GM23248 (cell line): ENCODE data around the gene ANXA7. TPM values are rescaled to one million over a fixed set of nuclear protein-coding genes. Genes with fewer than 3 reads are reported as not detected.

Source experiments
- DNase-seq: peaks from one replicate; pipeline ENCODE4 v3.0.0-alpha.2; 2015
- H2AFZ ChIP-seq: fragments of 200-600 bp; sonication (generic); 2 replicates; pipeline ENCODE4 v1.6.1; 2016; ENCODE audit warnings: antibody characterized with exemption
- H3F3A ChIP-seq: fragments of 200-600 bp; sonication (generic); 2 replicates; pipeline ENCODE4 v1.6.1; 2016; ENCODE audit warnings: mild to moderate bottlenecking, antibody characterized with exemption, mixed run types; ENCODE audit not compliant: insufficient read depth
- H3K27ac ChIP-seq: fragments of 200-600 bp; sonication (generic); 2 replicates; pipeline ENCODE4 v1.5.1; 2016; ENCODE audit warnings: mild to moderate bottlenecking
- H3K27me3 ChIP-seq: fragments of 200-600 bp; sonication (generic); replicated peaks from 2 replicates; pipeline ENCODE4 v1.6.1; 2016; ENCODE audit warnings: mild to moderate bottlenecking; ENCODE audit not compliant: insufficient read depth
- H3K36me3 ChIP-seq: fragments of 200-600 bp; sonication (generic); 2 replicates; pipeline ENCODE4 v1.6.1; 2016; ENCODE audit warnings: low read depth, mild to moderate bottlenecking
- H3K4me1 ChIP-seq: fragments of 200-600 bp; sonication (generic); 2 replicates; pipeline ENCODE4 v1.6.1; 2016; ENCODE audit warnings: mild to moderate bottlenecking; ENCODE audit not compliant: insufficient read depth
- H3K4me2 ChIP-seq: fragments of 200-600 bp; sonication (generic); one replicate; pipeline ENCODE4 v1.6.1; 2016; ENCODE audit warnings: mild to moderate bottlenecking; ENCODE audit not compliant: unreplicated experiment
- H3K4me3 ChIP-seq: fragments of 200-600 bp; sonication (generic); 2 replicates; pipeline ENCODE4 v1.5.1; 2016; ENCODE audit warnings: mild to moderate bottlenecking
- H3K79me2 ChIP-seq: fragments of 200-600 bp; sonication (generic); 2 replicates; pipeline ENCODE4 v1.6.1; 2016; ENCODE audit warnings: mild to moderate bottlenecking; ENCODE audit not compliant: insufficient read depth
- H3K9ac ChIP-seq: fragments of 200-600 bp; sonication (generic); 2 replicates; pipeline ENCODE4 v1.6.1; 2016; ENCODE audit warnings: mild to moderate bottlenecking
- H3K9me2 ChIP-seq: fragments of 200-600 bp; sonication (generic); 2 replicates; pipeline ENCODE4 v1.6.1; 2016; ENCODE audit warnings: mixed run types, mild to moderate bottlenecking, moderate library complexity; ENCODE audit not compliant: insufficient read depth
- H3K9me3 ChIP-seq: fragments of 200-600 bp; sonication (generic); one replicate; pipeline ENCODE4 v1.6.1; 2017; ENCODE audit warnings: low read depth
- H4K20me1 ChIP-seq: fragments of 200-600 bp; sonication (generic); 2 replicates; pipeline ENCODE4 v1.6.0; 2016; ENCODE audit not compliant: insufficient read depth
- EZH2 ChIP-seq: fragments of 200-600 bp; sonication (generic); IDR thresholded peaks from 2 replicates; pipeline ENCODE4 v1.6.1; 2018; ENCODE audit warnings: antibody characterized with exemption, mild to moderate bottlenecking; ENCODE audit not compliant: insufficient read depth, poor library complexity, severe bottlenecking
- EZH2phosphoT487 ChIP-seq: fragments of 200-600 bp; sonication (generic); IDR thresholded peaks from 2 replicates; pipeline ENCODE4 v1.6.1; 2018; ENCODE audit warnings: antibody characterized with exemption, moderate library complexity, mild to moderate bottlenecking, low read depth; ENCODE audit not compliant: insufficient read depth
- WGBS, 2 experiments: methylation state at CpG; one replicate each; pipeline ENCODE4 v1.1.6; 2015 to 2017; ENCODE audit warnings: low lambda C conversion rate in 2 of 2, low coverage in 1 of 2; ENCODE audit errors: missing lambda C conversion rate in 2 of 2; 5-methylcytosine and 5-hydroxymethylcytosine counted together
- in situ Hi-C: fragments of 300-500 bp; cut with MboI; formaldehyde crosslinking; loops from 2 replicates; pipeline ENCODE4 v1.15.0; 2020
- polyA plus RNA-seq: library from polyadenylated mRNA; unstranded; fragments of >200 nt; fragmentation: Nextera tagmentation; extraction: Ambion mirVana; gene quantifications from 2 replicates; pipeline ENCODE4 v1.2.1, GENCODE V29; 2016
- total RNA-seq: library from RNA; depleted of rRNA; stranded (reverse); fragments of >200 nt; shearing (Covaris generic); gene quantifications from 2 replicates; pipeline ENCODE4 v1.2.3, GENCODE V29; 2014

The ANXA7 gene
- total and polyA plus RNA-seq, 2 experiments from 2014 or later: 152 to 167 TPM

DNA sequence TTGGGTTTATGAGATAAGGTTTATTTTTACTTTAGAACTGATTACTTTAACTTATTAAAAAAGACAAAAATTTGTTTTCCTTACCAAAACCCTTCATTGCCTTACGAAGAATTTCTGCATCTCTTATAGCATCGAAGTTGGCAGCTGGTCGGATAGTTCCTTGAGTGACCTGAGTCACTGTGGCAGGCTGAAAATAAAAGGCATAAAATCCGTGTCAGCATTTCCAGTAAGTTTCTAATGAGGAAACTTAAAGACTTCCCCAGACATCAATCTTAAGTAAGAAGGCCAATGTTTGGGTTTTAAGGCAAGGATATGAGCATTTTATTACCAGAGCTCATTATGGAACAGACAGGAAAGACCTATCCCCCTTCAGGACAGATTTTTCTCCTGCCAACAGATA, 25.6 kb downstream of the ANXA7 start:
- H3F3A ChIP-seq: no peaks in the 10 kb centered on the region
- no peak overlapping the region for H2AFZ ChIP-seq
- no peak overlapping the region for H3K9ac ChIP-seq
- H3K27ac ChIP-seq: no peak overlapping the region
- H4K20me1 ChIP-seq: no peaks in the 10 kb centered on the region; the same call in 1 of the 2 replicates
- no peak for DNase-seq
- H3K9me2 ChIP-seq: no peaks in the 10 kb centered on the region
- TF ChIP-seq EZH2 (no peak), EZH2phosphoT487 (no peak)
- H3K36me3 ChIP-seq: peaks cover 63% of the 10 kb centered on the region
- H3K27me3 ChIP-seq: no peaks in the 10 kb centered on the region
- no peaks in the 10 kb centered on the region for H3K4me1 ChIP-seq
- no peaks in the 10 kb centered on the region for H3K9me3 ChIP-seq
- in situ Hi-C loops: no loop called here
- H3K4me3 ChIP-seq: no peak overlapping the region
- 87 to 92% methylated on average over 4 of the region's 4 CpGs for WGBS, 2 experiments
- peaks cover 50% of the 10 kb centered on the region for H3K79me2 ChIP-seq
- H3K4me2 ChIP-seq: no peak overlapping the region

DNA sequence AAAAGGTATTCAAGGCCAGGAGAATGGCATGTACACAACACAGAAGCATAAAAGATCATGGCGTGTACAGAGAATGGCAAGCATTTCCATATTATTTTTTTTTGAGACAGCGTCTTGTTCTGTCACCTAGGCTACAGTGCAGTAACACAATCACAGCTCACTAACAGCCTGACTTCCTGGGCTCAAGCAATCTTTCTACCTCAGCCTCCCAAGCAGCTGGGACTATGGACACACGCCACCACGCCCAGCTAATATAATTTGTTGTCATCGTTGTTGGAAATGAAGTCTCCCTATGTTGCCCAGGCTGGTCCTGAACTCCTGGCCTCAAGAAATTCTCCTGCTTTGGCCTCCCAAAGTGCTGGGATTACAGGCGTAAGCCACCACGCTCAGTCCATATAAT, 27.3 kb downstream of the ANXA7 start:
- Histone ChIP-seq H3K27me3 (no peaks in the 10 kb centered on the region), H3K4me3 (no peak overlapping the region), H4K20me1 (no peaks in the 10 kb centered on the region; the same call in 1 of the 2 replicates), H3F3A (no peaks in the 10 kb centered on the region), H2AFZ (no peak overlapping the region), H3K36me3 (peaks cover 74% of the 10 kb centered on the region), H3K9me2 (no peaks in the 10 kb centered on the region), H3K79me2 (peaks cover 38% of the 10 kb centered on the region), H3K4me2 (no peak overlapping the region), H3K9ac (no peak overlapping the region), H3K27ac (no peak overlapping the region), H3K4me1 (no peaks in the 10 kb centered on the region), H3K9me3 (no peaks in the 10 kb centered on the region)
- WGBS, 2 experiments: 97 to 98% methylated on average over 7 of the region's 7 CpGs
- TF ChIP-seq EZH2phosphoT487 (no peak), EZH2 (no peak)
- DNase-seq: no peak
- in situ Hi-C loops: no loop called here

DNA sequence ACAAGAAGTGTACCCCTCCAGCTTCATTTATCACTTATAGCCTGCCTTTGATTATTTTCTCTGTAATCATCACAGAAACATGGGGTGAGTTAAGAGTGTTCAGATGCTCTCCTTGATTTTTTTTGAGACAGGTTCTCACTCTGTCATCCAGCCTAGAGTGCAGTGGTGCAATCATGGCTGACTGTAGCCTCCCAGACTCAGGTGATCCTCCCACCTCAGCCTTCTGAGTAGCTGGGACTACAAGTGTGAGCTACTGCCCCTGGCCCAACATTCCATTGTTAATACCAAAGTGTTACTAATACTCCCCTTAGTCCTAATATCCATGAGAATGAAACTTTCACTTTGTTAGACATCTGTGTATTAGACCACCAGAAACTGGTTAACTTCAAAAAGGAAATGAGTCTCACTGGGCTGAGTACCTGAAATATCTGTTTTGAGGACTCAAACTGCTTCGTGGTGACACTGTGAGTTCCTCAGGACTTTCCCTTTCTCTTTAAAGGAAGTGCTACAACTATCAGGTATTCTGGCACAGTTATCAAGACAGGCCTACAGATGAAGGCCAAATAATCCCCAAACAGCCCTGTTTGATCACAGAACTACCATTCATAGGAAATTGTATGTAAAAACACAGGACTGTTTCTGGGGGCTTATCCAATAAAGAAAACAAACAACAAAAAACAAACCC, 34.7 kb downstream of the ANXA7 start:
- Histone ChIP-seq H2AFZ (no peak overlapping the region), H3K9ac (no peak overlapping the region), H3K79me2 (peaks cover 3% of the 10 kb centered on the region), H3K4me2 (no peak overlapping the region), H3F3A (0 out of 2 replicates have a peak, but pooled peaks cover 9% of the 10 kb centered on the region), H4K20me1 (no peaks in the 10 kb centered on the region), H3K4me3 (no peak overlapping the region), H3K27ac (no peak overlapping the region), H3K27me3 (no peaks in the 10 kb centered on the region), H3K9me3 (no peaks in the 10 kb centered on the region), H3K4me1 (no peaks in the 10 kb centered on the region), H3K9me2 (no peaks in the 10 kb centered on the region), H3K36me3 (peaks cover 81% of the 10 kb centered on the region)
- DNase-seq: no peak
- TF ChIP-seq EZH2phosphoT487 (no peak), EZH2 (no peak)
- in situ Hi-C loops: no loop called here
- 100% methylated on average over 1 of the region's 1 CpG for WGBS, 2 experiments

DNA sequence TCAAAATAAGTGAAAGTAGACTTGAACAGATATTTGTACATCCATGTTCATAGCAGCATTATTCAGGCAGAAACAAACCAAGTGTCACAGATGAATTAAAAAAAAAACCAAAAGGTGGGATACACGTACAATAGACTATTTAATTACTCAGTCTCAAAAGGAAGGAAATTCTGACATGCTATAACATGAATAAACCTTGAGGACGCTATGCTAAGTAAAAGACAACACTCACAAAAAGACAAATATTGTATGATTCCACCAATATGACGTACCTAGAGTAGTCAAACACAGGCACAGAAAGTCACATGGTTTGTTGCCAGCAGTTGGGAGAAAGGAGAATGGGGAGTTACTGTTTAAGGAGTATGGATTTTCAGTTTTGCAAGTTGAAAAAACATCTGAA, 37.2 kb downstream of the ANXA7 start:
- H3F3A ChIP-seq: 0 out of 2 replicates have a peak, but pooled peaks cover 9% of the 10 kb centered on the region
- TF ChIP-seq EZH2phosphoT487 (no peak), EZH2 (no peak)
- H3K4me2 ChIP-seq: no peak overlapping the region
- no peaks in the 10 kb centered on the region for H3K9me2 ChIP-seq
- in situ Hi-C loops: no loop called here
- H3K9ac ChIP-seq: no peak overlapping the region
- H2AFZ ChIP-seq: no peak overlapping the region
- H3K4me1 ChIP-seq: no peaks in the 10 kb centered on the region
- 71 to 75% methylated on average over 3 of the region's 3 CpGs for WGBS, 2 experiments
- H3K36me3 ChIP-seq: peaks cover 68% of the 10 kb centered on the region
- no peak for DNase-seq
- H4K20me1 ChIP-seq: no peaks in the 10 kb centered on the region; the same call in 1 of the 2 replicates
- H3K4me3 ChIP-seq: no peak overlapping the region
- no peaks in the 10 kb centered on the region for H3K27me3 ChIP-seq
- no peak overlapping the region for H3K27ac ChIP-seq
- peaks cover 3% of the 10 kb centered on the region for H3K79me2 ChIP-seq
- H3K9me3 ChIP-seq: no peaks in the 10 kb centered on the region
